AG09309 (cell line): Measurements from ENCODE around the gene FHOD1.

Source experiments
- DNase-seq: peaks from one replicate; pipeline ENCODE4 v3.0.0-alpha.2; 2010; ENCODE audit warnings: low read depth
- H3K4me3 ChIP-seq: 2 replicates; pipeline ENCODE4 v1.5.1; 2011; ENCODE audit warnings: mild to moderate bottlenecking, low read depth, low read length, moderate library complexity; ENCODE audit not compliant: control insufficient read depth
- TF ChIP-seq, protein P1 (sequence below): IDR thresholded peaks from 2 replicates; pipeline ENCODE4 v1.5.1; 2011; ENCODE audit warnings: mild to moderate bottlenecking, low read depth, low read length, inconsistent platforms; ENCODE audit not compliant: insufficient read depth, control insufficient read depth; ENCODE audit errors: missing control alignments

Gene FHOD1

GRCh38 chr16:67257486-67258160, 10.3 kb upstream of the FHOD1 start:
- no peak for DNase-seq

DNA sequence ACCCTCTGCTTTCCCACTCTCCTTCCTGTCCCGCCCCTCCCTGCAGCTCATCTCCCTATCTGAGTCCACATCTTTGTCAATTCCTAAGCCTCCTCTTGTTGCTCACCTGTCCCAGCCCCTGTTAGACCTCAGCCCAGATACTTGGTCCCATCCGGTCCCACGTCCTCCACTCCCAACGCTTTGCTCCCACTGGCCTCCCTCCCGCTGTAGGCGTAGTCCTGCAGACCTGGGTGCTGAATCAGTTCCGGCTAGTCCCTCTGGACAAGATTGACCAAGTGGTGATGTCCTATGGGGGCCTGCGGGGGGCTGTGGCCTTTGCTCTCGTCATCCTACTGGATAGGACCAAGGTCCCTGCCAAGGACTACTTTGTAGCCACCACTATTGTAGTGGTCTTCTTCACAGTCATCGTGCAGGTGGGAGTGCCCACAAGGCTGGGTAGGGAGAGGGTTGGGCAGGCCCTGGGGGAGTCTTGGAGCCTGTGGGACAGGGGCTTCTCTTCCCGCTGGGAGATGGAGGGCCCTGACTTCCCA, 9.5 kb upstream of the FHOD1 start:
- TF ChIP-seq, protein P1, sequence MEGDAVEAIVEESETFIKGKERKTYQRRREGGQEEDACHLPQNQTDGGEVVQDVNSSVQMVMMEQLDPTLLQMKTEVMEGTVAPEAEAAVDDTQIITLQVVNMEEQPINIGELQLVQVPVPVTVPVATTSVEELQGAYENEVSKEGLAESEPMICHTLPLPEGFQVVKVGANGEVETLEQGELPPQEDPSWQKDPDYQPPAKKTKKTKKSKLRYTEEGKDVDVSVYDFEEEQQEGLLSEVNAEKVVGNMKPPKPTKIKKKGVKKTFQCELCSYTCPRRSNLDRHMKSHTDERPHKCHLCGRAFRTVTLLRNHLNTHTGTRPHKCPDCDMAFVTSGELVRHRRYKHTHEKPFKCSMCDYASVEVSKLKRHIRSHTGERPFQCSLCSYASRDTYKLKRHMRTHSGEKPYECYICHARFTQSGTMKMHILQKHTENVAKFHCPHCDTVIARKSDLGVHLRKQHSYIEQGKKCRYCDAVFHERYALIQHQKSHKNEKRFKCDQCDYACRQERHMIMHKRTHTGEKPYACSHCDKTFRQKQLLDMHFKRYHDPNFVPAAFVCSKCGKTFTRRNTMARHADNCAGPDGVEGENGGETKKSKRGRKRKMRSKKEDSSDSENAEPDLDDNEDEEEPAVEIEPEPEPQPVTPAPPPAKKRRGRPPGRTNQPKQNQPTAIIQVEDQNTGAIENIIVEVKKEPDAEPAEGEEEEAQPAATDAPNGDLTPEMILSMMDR: no peak
- DNase-seq: no peak
- no peak overlapping the region for H3K4me3 ChIP-seq

More at GRCh38 chr16:67257486-67258160, 10.3 kb upstream of the FHOD1 start:
- TF ChIP-seq, protein P1: no peak
- no peak overlapping the region for H3K4me3 ChIP-seq

DNA sequence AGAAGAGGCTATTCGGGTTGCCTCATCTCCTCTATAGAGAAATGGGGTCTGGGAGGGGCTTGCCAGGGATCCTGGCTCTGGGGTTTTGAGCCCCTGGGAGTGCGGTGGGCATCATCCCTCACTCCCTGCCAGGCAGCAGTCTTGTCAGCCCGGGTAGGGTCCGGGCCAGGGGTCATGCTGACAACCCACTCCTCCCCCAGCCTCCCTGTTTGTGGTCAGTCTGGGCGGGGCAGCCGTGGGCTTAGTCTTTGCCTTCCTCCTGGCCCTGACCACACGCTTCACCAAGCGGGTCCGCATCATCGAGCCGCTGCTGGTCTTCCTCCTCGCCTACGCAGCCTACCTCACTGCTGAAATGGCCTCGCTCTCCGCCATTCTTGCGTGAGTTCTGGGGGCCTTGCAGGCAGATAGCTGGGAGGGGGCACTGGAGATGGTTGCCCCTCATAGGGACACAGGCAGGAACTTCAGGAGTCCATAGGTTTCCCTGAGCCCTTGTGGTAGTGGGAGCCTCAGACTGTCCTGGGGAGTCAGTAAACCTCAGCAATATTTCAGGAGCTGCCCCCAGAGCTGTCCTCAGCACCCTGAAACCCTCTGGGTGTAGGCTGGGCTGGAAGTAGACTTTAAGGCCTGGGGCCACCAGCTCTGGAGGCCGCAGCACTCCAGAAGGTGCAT, 8.4 kb upstream of the FHOD1 start:
- DNase-seq: no peak
- no peak overlapping the region for H3K4me3 ChIP-seq
- TF ChIP-seq, protein P1: no peak

- DNase-seq: no peak
- TF ChIP-seq, protein P1: no peak
- H3K4me3 ChIP-seq: no peak overlapping the region
Measured at GRCh38 chr16:67254801-67255552, 7.7 kb upstream of the FHOD1 start.

DNA sequence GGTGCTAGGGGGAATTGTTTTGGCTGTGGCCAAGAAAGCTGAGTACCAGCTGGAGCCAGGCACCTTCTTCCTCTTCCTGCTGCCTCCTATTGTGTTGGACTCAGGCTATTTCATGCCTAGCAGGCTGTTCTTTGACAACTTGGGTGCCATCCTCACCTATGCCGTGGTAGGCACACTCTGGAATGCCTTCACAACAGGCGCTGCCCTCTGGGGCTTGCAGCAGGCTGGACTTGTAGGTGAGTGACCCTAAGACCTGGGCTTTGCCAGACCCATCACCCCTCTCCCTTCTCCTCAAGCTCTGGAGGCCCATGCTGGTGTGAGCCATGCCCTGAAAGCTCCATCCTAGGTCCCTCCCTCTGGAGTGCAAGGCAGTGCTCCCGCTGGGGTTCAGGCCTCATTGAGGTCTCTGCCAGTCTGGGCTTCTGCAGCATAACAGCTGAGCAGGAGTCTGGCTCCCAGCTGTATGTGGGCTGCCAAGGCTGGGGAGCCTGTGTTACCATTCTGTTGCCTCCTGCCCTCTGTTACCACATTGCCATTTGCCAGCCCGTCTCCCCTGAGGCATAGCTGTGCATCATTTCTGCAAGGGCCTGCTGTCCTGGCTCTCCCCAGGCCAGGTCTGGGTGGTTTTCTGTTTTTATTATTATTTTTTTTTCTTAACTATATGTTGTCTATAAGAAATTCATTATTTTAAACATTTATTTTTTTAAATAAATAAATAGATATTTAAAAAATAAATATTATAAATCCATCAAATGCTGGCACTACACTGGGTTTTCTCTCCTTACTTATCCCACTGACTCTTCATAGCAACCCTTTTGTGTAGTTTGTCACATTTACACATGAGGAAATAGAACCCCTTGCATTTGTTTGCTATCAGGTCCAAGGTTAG, 5.6 kb upstream of the FHOD1 start:
- TF ChIP-seq, protein P1: no peak
- no peak for DNase-seq
- H3K4me3 ChIP-seq: no peak overlapping the region

- no peak overlapping the region for H3K4me3 ChIP-seq
- DNase-seq: no peak
- TF ChIP-seq, protein P1: no peak
Measured at GRCh38 chr16:67250045-67250327, 2.7 kb upstream of the FHOD1 start.
